ENCODE results near the gene RASD2.

RASD2 gene

GRCh38 chr22:35560366-35560765, 19.7 kb downstream of the RASD2 start:
- no peak for DNase-seq (ENCODE audit: low read depth in 2 of 2)

- DNase-seq (ENCODE audit: low read depth in 2 of 2): no peak
These were observed 20.2 kb downstream of the RASD2 start for GRCh38 chr22:35560824-35561223.

- DNase-seq (ENCODE audit: low read depth in 2 of 2): no peak
These were observed 21.3 kb downstream of the RASD2 start for GRCh38 chr22:35561796-35562526.

GRCh38 chr22:35563211-35563610, 22.6 kb downstream of the RASD2 start:
- DNase-seq (ENCODE audit: low read depth in 2 of 2): no peak

- DNase-seq (ENCODE audit: low read depth in 2 of 2): no peak
These were observed 24.6 kb downstream of the RASD2 start for GRCh38 chr22:35564975-35565867.

GRCh38 chr22:35567351-35568141, 26.9 kb downstream of the RASD2 start:
- no peak for DNase-seq (ENCODE audit: low read depth in 2 of 2)

GRCh38 chr22:35568751-35569739, 28.4 kb downstream of the RASD2 start:
- no peak for DNase-seq (ENCODE audit: low read depth in 2 of 2)

- no peak for DNase-seq (ENCODE audit: low read depth in 2 of 2)
These were observed 29.3 kb downstream of the RASD2 start for GRCh38 chr22:35569916-35570315.

- DNase-seq (ENCODE audit: low read depth in 2 of 2): no peak
These were observed 30.1 kb downstream of the RASD2 start for GRCh38 chr22:35570686-35571194.

GRCh38 chr22:35572556-35572955, 31.9 kb downstream of the RASD2 start:
- no peak for DNase-seq (ENCODE audit: low read depth in 2 of 2)

- no peak for DNase-seq (ENCODE audit: low read depth in 2 of 2)
These were observed 34.6 kb downstream of the RASD2 start for GRCh38 chr22:35575116-35575748.

- DNase-seq (ENCODE audit: low read depth in 2 of 2): no peak
These were observed 36.0 kb downstream of the RASD2 start for GRCh38 chr22:35576671-35577070.

GRCh38 chr22:35577799-35578659, 37.4 kb downstream of the RASD2 start:
- DNase-seq (ENCODE audit: low read depth in 2 of 2): no peak

GRCh38 chr22:35578836-35579575, 38.4 kb downstream of the RASD2 start:
- no peak for DNase-seq (ENCODE audit: low read depth in 2 of 2)

GRCh38 chr22:35580351-35581022, 39.9 kb downstream of the RASD2 start:
- DNase-seq (ENCODE audit: low read depth in 2 of 2): no peak

GRCh38 chr22:35581023-35581413, 40.4 kb downstream of the RASD2 start:
- no peak for DNase-seq (ENCODE audit: low read depth in 2 of 2)

GRCh38 chr22:35582218-35582860, 41.7 kb downstream of the RASD2 start:
- DNase-seq (ENCODE audit: low read depth in 2 of 2): no peak
